Activated effector memory CD4-positive, alpha-beta T cell treated with Interleukin-2 at 50 U/mL for 16 hours (primary cell): ENCODE measurements around the gene TMEM26.

Experiments used
- DNase-seq: peaks from one replicate; pipeline ENCODE4 v3.0.0-alpha.2; 2020

The TMEM26 gene

GRCh38 chr10:61458031-61458430 is 4.8 kb upstream of the TMEM26 start:
- DNase-seq, result no peak

- no peak for DNase-seq
These were observed 3.1 kb upstream of the TMEM26 start for GRCh38 chr10:61456095-61456789.

GRCh38 chr10:61455656-61456055 is 2.5 kb upstream of the TMEM26 start:
- no peak for DNase-seq

- no peak for DNase-seq
These were observed 1.4 kb upstream of the TMEM26 start for GRCh38 chr10:61454541-61454940.

GRCh38 chr10:61452151-61452651 is 980 bp downstream of the TMEM26 start:
- no peak for DNase-seq

GRCh38 chr10:61451357-61451756 is 1.8 kb downstream of the TMEM26 start:
- no peak for DNase-seq

- no peak for DNase-seq
These were observed 4.2 kb downstream of the TMEM26 start for GRCh38 chr10:61448841-61449600.

GRCh38 chr10:61448091-61448490 is 5.1 kb downstream of the TMEM26 start:
- no peak for DNase-seq

GRCh38 chr10:61439058-61439609 is 14.0 kb downstream of the TMEM26 start:
- no peak for DNase-seq

- DNase-seq, result no peak
These were observed 14.8 kb downstream of the TMEM26 start for GRCh38 chr10:61438141-61438988.

GRCh38 chr10:61423178-61423577 is 30.0 kb downstream of the TMEM26 start:
- no peak for DNase-seq

GRCh38 chr10:61417661-61418060 is 35.5 kb downstream of the TMEM26 start:
- DNase-seq, result no peak

- no peak for DNase-seq
These were observed 37.4 kb downstream of the TMEM26 start for GRCh38 chr10:61415824-61416223.

- no peak for DNase-seq
These were observed 41.5 kb downstream of the TMEM26 start for GRCh38 chr10:61411706-61412105.

- DNase-seq, result no peak
These were observed 42.7 kb downstream of the TMEM26 start for GRCh38 chr10:61410353-61411070.

GRCh38 chr10:61409157-61409556 is 44.0 kb downstream of the TMEM26 start:
- no peak for DNase-seq

- no peak for DNase-seq
These were observed 45.1 kb downstream of the TMEM26 start for GRCh38 chr10:61408105-61408504.

- DNase-seq, result no peak
These were observed 46.4 kb downstream of the TMEM26 start for GRCh38 chr10:61406736-61407135.

- no peak for DNase-seq
These were observed 46.9 kb downstream of the TMEM26 start for GRCh38 chr10:61406242-61406641.

GRCh38 chr10:61404751-61405150 is 48.4 kb downstream of the TMEM26 start:
- no peak for DNase-seq

GRCh38 chr10:61400524-61400923 is 52.7 kb downstream of the TMEM26 start:
- no peak for DNase-seq

GRCh38 chr10:61399406-61399805 is 53.8 kb downstream of the TMEM26 start:
- DNase-seq, result no peak
